ENCODE data around the gene PDIA2. TPM values are rescaled to one million over a fixed set of nuclear protein-coding genes. Genes with fewer than 3 reads are reported as not detected.

PDIA2 gene
- total RNA-seq, 2 experiments from 2014 or later: not detected

GRCh38 chr16:287981-288920, 5.3 kb downstream of the PDIA2 start:
- DNase-seq: no peak
- H3K4me3 Mint-ChIP-seq: no peak overlapping the region
- Histone ChIP-seq H3K4me3 (ENCODE audit: low read length) (no peak overlapping the region), H3K36me3 (ENCODE audit: insufficient read depth, low read length) (peaks cover 58% of the 10 kb centered on the region), H3K27ac (ENCODE audit: low read depth in 1 of 2, low read length in 2 of 2) (no peak overlapping the region), H3K4me1 (ENCODE audit: insufficient read depth, low read length) (no peaks in the 10 kb centered on the region), H3K9me3 (ENCODE audit: control insufficient read depth in 1 of 2, insufficient read depth in 1 of 2, low read length in 2 of 2) (peaks cover 0 to 24% of the 10 kb centered on the region in 2 experiments), H3K27me3 (ENCODE audit: control insufficient read depth in 1 of 2, insufficient read depth in 2 of 2, low read length in 2 of 2) (no peaks in the 10 kb centered on the region)
- intact Hi-C loops (cut with DNase I, micrococcal nuclease): no loop called here
- no peak for ATAC-seq (ENCODE audit: poor library complexity)
- no peaks in the 10 kb centered on the region for H3K4me1 Mint-ChIP-seq (ENCODE audit: low read depth)
- H3K27ac Mint-ChIP-seq: no peak overlapping the region
- POLR2A ChIA-PET: no interaction called here
- peaks cover 47% of the 10 kb centered on the region for H3K36me3 Mint-ChIP-seq (ENCODE audit: low read depth)
- CTCF ChIA-PET: no interaction called here
- TF ChIP-seq CTCF (IDR thresholded peaks at IDR 0.05): no peak
- no peaks in the 10 kb centered on the region for H3K27me3 Mint-ChIP-seq
- H3K9me3 Mint-ChIP-seq: no peaks in the 10 kb centered on the region

- no peak for ATAC-seq (ENCODE audit: poor library complexity)
- DNase-seq: no peak
- Mint-ChIP-seq H3K4me1 (ENCODE audit: low read depth) (no peaks in the 10 kb centered on the region), H3K9me3 (no peaks in the 10 kb centered on the region), H3K27me3 (no peaks in the 10 kb centered on the region), H3K27ac (no peak overlapping the region), H3K4me3 (no peak overlapping the region), H3K36me3 (ENCODE audit: low read depth) (peaks cover 56% of the 10 kb centered on the region)
- Histone ChIP-seq H3K27ac (ENCODE audit: low read depth in 1 of 2, low read length in 2 of 2) (no peak overlapping the region), H3K4me1 (ENCODE audit: insufficient read depth, low read length) (no peaks in the 10 kb centered on the region), H3K4me3 (ENCODE audit: low read length) (no peak overlapping the region), H3K27me3 (ENCODE audit: control insufficient read depth in 1 of 2, insufficient read depth in 2 of 2, low read length in 2 of 2) (no peaks in the 10 kb centered on the region), H3K36me3 (ENCODE audit: insufficient read depth, low read length) (peaks cover 63% of the 10 kb centered on the region), H3K9me3 (ENCODE audit: control insufficient read depth in 1 of 2, insufficient read depth in 1 of 2, low read length in 2 of 2) (peaks cover 0 to 24% of the 10 kb centered on the region in 2 experiments)
- ChIA-PET POLR2A (no interaction called here), CTCF (no interaction called here)
- intact Hi-C loops (cut with DNase I, micrococcal nuclease): no loop called here
- no peak for TF ChIP-seq CTCF (IDR thresholded peaks at IDR 0.05)
Observed at GRCh38 chr16:289395-289997, 6.5 kb downstream of the PDIA2 start.

- peaks cover 63% of the 10 kb centered on the region for H3K36me3 ChIP-seq (ENCODE audit: insufficient read depth, low read length)
- CTCF ChIA-PET: no interaction called here
Observed at GRCh38 chr16:290015-290680, 7.2 kb downstream of the PDIA2 start.

More at GRCh38 chr16:290015-290680, 7.2 kb downstream of the PDIA2 start:
- POLR2A ChIA-PET: no interaction called here
- no peaks in the 10 kb centered on the region for H3K27me3 Mint-ChIP-seq
- Histone ChIP-seq H3K4me1 (ENCODE audit: insufficient read depth, low read length) (no peaks in the 10 kb centered on the region), H3K9me3 (ENCODE audit: control insufficient read depth in 1 of 2, insufficient read depth in 1 of 2, low read length in 2 of 2) (peaks cover 0 to 17% of the 10 kb centered on the region in 2 experiments), H3K27me3 (ENCODE audit: control insufficient read depth in 1 of 2, insufficient read depth in 2 of 2, low read length in 2 of 2) (no peaks in the 10 kb centered on the region), H3K27ac (ENCODE audit: low read depth in 1 of 2, low read length in 2 of 2) (no peak overlapping the region), H3K4me3 (ENCODE audit: low read length) (no peak overlapping the region)
- H3K27ac Mint-ChIP-seq: no peak overlapping the region
- H3K4me1 Mint-ChIP-seq (ENCODE audit: low read depth): no peaks in the 10 kb centered on the region
- H3K4me3 Mint-ChIP-seq: no peak overlapping the region
- H3K9me3 Mint-ChIP-seq: no peaks in the 10 kb centered on the region
- no peak for DNase-seq
- no peak for TF ChIP-seq CTCF (IDR thresholded peaks at IDR 0.05)
- ATAC-seq (ENCODE audit: poor library complexity): no peak
- intact Hi-C loops (cut with DNase I, micrococcal nuclease): no loop called here
- peaks cover 56% of the 10 kb centered on the region for H3K36me3 Mint-ChIP-seq (ENCODE audit: low read depth)

Data from CD4-positive, alpha-beta T cell (primary cell).